Measurements from ENCODE around the gene HYLS1. TPM values are rescaled to one million over a fixed set of nuclear protein-coding genes. Genes with fewer than 3 reads are reported as not detected.

Gene HYLS1, protein sequence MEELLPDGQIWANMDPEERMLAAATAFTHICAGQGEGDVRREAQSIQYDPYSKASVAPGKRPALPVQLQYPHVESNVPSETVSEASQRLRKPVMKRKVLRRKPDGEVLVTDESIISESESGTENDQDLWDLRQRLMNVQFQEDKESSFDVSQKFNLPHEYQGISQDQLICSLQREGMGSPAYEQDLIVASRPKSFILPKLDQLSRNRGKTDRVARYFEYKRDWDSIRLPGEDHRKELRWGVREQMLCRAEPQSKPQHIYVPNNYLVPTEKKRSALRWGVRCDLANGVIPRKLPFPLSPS
- total RNA-seq, result 1 to 10 TPM in 3 of 4 donors, under 1 TPM in 1; 0.94 to 8.6 (median 3.5) TPM

DNA sequence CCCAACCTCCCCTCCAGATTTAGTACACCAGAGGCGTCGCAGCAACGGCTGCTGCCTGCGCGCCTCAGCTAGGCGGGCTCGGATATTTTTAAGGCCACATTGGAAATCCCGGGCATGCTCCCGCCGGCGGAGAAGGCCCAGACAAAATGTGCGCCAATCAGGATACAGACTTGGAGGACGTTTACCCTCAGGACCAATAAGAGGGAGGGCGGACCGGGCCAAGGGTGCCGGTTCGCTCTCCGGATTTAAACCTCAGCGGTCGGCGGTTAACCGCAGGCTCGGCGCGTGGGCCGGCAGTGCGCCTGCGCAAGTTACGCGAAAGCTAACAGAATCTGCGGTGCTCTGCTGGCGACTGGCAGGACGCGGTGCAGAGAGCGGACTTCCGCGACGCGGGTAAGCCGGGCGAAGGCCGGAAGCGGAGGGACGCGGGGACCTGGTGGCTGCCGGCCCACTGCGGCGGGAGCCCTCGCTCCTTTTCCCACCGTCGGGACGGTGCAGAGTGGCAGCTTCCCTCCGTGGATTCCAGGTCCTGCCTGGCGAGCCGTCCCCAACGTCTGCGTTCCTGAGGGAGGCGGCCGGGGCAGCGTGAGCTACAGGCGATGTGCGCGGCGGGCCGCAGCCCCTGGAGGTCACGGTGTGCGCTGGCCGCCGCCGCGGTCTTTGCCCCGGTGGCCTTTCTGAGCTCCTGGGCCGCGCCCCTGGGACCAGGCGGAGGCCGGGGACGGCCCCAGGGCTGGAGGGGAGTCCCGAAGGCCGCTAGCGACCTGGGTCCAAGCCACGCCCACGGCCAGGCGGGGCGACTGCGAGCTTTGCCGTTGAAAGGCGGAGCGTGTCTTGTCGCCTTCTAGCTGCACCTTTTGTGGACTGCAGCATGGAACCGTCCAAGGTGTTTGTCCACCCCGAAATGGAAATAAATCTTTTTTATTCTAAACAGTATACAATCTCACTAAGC is at the start of gene HYLS1:
Gene HYLS1 (plus strand): TSS at position 296 of the 952 bp plus-strand sequence. CDS start 11,701 bp downstream, outside the sequence.
- TF ChIP-seq, protein P1, sequence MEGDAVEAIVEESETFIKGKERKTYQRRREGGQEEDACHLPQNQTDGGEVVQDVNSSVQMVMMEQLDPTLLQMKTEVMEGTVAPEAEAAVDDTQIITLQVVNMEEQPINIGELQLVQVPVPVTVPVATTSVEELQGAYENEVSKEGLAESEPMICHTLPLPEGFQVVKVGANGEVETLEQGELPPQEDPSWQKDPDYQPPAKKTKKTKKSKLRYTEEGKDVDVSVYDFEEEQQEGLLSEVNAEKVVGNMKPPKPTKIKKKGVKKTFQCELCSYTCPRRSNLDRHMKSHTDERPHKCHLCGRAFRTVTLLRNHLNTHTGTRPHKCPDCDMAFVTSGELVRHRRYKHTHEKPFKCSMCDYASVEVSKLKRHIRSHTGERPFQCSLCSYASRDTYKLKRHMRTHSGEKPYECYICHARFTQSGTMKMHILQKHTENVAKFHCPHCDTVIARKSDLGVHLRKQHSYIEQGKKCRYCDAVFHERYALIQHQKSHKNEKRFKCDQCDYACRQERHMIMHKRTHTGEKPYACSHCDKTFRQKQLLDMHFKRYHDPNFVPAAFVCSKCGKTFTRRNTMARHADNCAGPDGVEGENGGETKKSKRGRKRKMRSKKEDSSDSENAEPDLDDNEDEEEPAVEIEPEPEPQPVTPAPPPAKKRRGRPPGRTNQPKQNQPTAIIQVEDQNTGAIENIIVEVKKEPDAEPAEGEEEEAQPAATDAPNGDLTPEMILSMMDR (IDR thresholded peaks at IDR 0.05; ENCODE audit: low read depth), result no peak

DNA sequence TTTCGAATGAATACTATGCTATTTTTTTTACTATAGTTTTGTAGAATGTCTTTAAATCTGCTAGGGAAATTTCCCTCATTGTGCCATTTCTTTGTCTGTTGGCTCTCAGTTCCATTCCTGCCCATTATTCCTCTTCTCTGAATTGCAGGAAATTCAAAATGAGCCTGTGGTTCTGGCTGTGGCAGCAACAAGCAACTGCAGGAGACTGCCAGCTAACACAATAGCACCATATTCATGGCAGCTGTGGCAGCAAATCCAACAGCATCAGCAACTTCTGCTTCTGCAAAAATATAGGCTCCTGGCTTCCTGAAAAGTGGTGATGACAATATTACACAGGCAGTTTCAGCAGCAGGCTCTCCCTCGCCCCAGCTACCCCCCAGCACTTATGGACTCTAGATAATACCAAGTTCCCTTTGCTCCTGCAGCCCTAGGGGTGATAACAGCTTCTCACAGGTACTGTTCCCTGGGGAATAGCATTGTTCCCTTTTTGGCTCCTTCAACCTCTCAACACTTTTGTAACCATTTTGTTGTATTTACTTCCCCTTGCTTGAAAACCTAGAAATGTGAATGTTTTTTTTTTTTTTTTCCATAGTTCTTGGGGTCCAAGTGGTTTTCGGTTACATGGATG is 45.0 kb upstream of the HYLS1 start:
- TF ChIP-seq, protein P1 (IDR thresholded peaks at IDR 0.05; ENCODE audit: low read depth), result no peak

DNA sequence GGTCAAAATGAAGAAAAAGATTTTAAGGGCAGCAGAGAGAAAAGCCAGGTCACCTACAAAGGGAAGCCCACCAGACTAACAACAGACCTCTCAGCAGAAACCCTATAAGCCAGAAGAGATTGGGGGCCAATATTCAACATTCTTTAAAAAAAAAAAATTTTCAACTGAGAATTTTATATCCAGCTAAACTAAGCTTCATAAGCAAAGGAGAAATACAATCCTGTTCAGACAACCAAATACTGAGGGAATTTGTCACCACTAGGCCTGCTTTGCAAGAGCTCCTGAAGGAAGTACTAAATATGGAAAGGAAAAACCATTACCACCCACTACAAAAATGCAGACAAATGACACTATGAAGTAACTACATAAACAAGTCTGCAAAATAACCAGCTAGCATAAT is 41.3 kb upstream of the HYLS1 start:
- TF ChIP-seq, protein P1 (IDR thresholded peaks at IDR 0.05; ENCODE audit: low read depth), result no peak

DNA sequence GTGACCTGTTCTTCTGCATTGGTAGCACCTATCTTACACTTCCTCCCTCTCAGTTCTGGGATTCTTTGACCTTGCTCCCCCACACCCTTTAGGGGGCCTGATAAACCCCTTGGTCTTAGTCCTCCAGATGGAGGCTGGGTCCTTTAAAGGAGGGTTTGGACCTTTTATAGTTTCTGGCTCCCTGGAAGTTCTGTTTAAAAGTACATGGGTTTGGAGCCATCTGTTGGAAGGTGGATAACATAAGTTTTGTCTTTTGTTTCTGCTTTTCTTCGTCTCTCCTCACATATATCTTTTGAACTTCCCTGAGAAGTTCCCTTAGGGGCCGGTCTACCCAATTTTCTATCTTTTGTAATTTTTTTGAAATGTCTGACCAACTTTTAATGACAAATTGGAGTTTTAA is 17.9 kb upstream of the HYLS1 start:
- TF ChIP-seq, protein P1 (IDR thresholded peaks at IDR 0.05; ENCODE audit: low read depth), result no peak

DNA sequence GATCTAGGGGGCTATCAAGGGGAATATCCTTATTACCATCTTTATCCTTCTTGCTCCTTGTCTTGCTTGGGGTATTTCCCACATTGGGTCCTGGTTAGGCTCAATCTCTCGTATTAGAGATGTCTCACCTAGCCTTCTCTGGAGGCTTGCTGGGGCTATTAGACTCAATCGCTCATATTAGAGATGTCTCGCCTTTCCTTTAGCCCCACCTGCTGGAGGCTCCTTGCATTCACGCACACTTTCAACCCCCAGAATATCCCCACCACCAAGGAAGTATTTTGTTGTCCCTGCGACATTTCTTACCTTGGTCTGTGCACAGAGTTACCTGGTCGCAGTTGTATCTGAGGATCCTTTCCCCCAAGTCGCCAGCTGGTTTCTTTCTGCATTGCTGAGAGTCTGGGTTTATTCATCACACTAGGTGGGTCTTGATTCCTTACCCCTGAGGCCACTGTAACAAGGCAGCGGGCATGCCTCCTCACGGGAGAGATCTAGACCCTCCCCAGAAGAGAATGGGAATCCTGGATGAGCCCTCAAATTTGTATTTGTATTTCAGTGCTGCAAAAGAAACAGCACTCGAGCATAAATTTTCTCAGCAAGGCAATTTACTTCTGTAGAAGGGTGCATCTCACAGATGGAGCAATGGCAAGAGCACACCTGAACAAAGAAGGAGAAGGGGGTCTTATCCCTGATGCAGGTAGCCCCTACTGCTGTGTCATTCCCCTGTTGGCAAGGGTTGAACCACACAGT is 15.9 kb upstream of the HYLS1 start:
- TF ChIP-seq, protein P1 (IDR thresholded peaks at IDR 0.05; ENCODE audit: low read depth), result no peak

DNA sequence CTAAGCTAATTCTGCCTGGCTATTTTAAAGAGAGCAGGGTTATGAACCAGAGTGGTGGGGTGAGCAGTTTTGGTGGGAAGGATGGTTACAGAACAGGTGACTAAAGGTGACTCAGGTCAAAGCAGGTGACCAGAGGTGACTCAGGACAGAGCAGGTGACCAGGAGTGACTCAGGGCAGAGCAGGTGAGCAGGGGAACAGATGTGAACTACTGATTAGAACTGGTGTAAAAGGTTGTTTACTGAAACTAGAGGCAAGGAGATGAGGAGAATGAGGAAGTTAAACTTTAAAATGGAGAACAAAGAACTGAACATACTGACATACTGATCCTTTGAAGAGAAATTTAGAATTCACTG is 15.4 kb upstream of the HYLS1 start:
- TF ChIP-seq, protein P1 (IDR thresholded peaks at IDR 0.05; ENCODE audit: low read depth), result no peak
